COLO829 (cell line): ENCODE data around the gene KRT80.

Source experiments
- DNase-seq: peaks from one replicate; pipeline ENCODE4 v3.0.0; 2012; ENCODE audit warnings: low spot score

Gene KRT80

GRCh38 chr12:52152905-52153317, 38.9 kb downstream of the KRT80 start:
- DNase-seq: no peak

- DNase-seq: peak; percentile 35
Measured at GRCh38 chr12:52151837-52152783, 39.7 kb downstream of the KRT80 start.

- DNase-seq: no peak
Measured at GRCh38 chr12:52151153-52151836, 40.5 kb downstream of the KRT80 start.

DNA sequence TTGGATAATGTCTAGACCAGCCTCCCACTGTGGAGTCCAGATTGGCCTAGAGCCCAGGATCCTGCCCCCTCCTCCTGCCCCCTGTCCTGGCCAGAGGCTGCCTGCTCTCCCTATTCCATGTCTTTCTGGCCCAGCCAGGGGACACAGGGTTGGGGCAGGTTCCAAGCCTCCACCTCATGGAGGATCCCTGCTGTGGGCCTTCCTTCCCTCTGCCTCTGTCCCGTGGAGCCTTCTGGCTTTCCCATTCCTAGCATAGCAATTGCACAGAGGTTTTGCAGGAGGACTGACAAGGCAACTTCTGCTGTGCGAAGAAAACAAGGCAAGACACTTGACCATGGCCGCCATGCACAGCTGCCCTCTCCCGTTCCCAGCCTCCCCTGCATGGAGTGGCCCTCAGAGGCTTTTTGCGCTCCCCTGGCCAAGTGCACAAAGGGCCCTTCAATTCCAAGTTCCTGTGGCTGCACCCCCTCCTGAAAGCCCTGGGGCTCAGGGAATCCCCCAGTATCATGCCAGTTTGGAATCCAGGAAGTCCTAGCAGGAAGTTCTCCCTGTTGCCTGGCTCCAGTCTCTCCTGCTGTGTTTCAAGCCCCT, 42.1 kb downstream of the KRT80 start:
- DNase-seq: no peak

- no peak for DNase-seq
Measured at GRCh38 chr12:52149182-52149641, 42.6 kb downstream of the KRT80 start.

DNA sequence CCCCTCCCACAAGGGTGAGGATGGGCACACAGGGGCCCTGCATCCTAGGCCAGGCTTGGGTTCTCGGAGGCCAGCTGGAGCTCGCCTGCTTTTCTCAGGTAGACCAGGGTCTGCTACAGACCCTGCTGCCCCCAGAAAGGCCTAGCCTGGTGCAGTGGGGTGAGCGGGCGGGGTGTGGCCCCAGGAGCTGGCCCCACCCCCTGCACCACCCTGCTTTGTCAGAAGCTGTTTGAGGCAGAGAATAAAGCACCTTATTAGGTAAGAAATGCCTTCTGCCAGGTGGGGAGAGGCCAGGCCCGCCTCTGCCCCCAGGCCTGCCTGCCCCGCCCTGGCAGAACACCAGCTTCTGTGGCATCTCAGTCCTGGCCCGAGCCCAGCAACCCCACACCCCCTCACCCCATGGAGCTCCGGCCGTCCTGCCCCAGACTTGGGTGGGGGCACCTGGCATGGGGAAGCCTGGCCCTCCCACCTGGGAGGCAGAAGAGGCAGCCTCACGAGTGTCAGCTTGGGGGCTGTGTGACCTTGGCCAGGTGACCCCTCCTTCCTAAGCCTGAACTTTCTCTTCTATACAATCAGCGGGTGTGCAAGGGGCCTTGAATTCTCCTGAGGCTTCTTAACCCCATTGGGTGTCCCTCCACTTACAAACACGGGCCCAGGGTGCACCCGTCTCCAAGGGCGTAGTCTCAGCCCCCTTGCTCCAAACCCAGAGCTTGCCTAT, 43.2 kb downstream of the KRT80 start:
- DNase-seq: no peak

DNA sequence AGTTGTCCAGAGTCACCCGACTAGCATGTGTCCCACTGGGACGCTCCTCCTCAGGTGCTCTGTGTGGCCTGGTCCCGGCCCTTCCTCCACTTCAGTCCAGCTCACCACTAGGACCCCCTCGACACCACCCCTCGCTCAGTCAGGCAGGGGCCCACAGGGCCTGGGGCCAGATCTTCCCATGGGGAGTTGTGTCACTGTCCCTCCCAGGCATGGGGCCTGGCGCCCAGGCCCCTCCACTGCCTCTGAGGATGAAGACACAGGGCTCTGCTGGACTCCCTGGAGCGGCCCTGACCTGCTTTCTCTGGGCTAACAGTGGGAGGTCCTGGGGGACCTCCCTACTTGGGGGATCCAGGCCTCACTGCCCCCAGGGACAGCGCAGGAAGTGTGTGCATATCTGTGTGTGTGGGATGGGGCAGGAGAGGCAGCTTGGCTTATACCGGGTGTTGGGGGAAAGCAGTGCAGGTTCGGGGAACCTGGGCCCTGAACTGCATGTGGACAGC, 43.8 kb downstream of the KRT80 start:
- no peak for DNase-seq

GRCh38 chr12:52147367-52147963, 44.3 kb downstream of the KRT80 start:
- peak; percentile 87 for DNase-seq

- DNase-seq: no peak
Measured at GRCh38 chr12:52146822-52147366, 44.9 kb downstream of the KRT80 start.

DNA sequence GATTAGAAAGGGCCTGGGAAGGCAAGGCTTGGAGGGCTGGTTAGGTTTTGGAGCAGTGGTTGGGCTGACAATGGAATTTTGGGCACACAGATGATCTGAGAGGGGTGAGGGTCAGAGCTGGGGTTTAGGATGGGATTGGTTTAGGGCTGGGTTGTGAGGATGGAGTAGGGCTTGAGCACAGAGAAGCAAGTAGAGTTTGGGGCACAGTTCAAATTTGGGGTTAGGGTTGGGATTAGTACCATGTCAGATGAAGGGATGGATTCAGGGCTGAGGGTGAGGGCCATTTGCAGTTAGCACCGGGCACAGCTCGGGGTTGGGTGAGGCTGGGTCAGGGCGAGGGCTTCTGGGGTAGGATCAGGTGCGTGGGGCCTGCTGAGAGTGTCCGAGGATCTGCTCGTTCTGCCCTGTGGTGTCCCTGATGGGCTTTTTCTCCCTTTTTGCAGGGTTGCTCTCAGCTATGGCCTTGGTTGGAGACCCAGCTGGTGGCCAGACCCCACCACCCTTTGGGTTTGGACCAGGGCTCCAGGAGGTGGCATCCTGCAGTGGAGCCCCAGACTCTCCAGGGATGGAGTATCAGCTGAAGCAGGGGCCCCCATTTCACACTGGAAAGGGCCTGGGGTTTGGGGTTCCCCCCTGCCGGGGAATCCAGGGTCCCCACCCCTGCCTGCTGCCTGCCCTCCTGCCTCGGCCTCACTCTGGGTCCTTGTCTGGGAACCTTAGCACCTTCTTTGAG, 45.6 kb downstream of the KRT80 start:
- no peak for DNase-seq

- no peak for DNase-seq
Measured at GRCh38 chr12:52145228-52146088, 46.4 kb downstream of the KRT80 start.

DNA sequence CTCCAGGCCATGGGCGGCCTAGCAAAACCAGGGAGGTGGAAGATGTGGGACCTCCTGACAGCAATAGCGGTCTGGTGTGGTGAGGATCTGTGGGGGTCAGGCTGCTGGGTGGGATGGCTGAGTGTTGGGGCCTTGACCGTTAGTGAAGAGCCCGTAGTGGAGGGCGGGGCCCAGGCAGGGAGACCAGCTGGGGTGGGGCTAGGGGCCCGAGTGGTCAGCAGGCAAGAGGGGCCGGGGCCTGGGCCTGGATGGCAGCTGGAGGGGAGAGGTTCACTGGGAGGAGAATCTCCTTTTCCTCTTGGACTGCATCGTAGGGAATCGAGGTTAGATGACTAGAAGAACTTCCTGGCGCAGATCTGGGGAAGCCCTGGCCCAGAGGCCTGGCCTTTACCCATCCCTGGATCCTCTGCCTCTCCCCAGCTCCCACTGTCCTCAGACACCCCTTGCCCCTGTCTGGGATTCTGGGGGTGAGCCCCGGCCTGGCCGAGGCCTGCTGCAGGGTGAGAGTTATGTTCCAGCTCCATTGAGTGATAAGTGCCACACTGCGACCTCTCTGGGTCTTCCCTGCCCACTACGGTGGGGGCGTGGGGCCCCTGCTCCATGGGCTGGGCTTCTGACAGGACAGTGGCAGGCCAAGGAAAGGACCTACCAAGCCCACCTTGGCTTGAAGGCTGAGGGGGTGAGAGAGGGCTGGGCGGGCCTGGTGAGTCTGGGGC, 47.1 kb downstream of the KRT80 start:
- DNase-seq: no peak

- peak; percentile 29 for DNase-seq
Measured at GRCh38 chr12:52142431-52142830, 49.4 kb downstream of the KRT80 start.

DNA sequence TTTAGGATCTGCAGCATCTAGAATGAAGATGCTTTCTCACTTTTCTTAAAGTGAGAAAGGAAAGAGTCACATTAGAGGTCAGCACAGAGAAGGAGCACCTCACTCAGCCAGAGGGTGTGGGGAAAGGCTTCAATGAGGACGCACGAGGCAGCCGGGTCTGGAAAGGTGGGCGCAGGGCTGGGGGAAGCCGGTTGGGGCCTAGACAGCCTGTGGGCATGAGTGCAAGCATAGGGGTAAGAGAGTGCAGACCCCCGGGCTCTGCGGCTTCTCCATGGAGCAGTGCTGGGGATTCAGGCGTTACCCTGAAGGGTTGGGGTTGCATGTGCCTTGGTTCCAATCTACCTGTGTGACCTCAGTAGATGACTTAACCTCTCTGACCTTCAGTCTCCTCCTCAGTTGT, 49.9 kb downstream of the KRT80 start:
- no peak for DNase-seq

DNA sequence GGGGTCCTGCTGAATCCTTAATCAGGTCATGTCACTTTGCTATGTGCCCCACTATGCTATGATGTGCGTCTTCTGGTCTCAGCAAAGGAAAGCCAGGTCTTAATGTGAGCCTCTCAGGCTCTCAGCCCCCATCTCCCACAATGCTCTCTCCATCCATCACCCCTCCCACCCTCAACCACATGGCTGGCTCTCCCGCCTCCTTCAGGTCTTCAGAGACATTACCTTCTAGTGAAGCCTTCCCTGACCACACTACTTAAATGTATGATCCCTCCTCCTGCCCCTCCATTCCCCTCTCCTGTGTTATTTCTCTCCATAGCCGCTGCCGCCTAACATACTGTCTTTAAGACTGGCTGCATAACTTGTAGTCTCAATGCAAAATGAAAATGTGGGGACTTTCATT, 50.5 kb downstream of the KRT80 start:
- no peak for DNase-seq

DNA sequence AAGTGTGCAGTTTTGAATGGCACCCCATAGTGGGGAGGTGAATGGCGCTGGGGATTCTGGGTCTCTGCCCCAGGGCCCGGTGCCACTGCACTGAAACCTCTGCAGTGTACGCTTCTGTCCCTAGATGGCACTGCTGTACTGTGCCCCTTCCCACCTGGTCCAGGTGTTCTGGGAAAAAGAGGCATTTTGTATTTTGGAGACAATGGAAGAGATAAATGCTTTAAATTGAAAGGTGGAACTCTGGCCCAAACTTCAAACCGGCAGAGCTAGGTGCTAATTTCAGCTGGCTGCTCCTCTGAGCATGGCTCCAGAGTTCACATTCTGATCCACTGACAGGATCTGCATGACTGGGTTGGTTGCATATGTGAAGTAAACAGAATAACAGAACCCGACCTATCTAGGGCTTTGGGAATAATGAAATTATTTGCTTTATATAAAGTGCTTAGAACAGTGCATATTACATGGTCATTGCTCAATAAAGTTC, 52.2 kb downstream of the KRT80 start:
- DNase-seq: peak; percentile 64

DNA sequence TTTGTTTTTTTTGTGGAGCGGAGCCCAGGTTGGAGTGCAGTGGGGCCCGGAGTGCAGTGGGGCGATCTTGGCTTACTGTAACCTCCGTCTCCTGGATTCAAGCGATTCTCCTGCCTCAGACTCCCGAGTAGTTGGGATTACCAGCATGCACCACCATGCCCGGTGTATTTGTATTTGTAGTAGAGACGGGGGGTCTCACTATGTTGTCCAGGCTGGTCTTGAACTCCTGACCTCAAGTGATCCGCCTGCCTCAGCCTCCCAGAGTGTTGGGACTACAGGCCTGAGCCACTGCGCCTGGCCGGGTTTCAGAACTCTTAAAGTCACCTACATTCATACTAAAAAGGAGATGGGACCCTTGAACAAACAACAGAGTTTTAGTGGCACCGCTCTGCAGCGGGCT, 52.7 kb downstream of the KRT80 start:
- no peak for DNase-seq

DNA sequence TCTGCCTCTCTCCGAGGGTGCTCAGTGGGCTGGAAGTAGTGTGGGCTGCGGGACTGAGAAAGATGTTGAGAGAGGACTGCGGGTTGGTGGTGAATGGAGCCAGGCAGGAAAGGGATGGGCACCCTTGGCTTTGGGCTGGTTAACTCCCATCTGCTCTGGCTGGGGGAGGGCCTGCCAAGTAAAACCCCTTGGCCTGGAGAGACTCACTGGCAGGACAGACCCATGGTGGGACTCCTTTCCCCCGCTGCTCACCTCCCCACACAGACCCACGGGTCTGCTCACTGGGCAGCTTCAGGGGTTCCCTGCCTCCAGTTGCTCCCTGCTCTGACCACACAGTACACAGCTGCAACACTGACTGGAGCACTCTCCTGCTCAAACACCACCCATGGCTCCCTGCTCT, 54.1 kb downstream of the KRT80 start:
- no peak for DNase-seq

DNA sequence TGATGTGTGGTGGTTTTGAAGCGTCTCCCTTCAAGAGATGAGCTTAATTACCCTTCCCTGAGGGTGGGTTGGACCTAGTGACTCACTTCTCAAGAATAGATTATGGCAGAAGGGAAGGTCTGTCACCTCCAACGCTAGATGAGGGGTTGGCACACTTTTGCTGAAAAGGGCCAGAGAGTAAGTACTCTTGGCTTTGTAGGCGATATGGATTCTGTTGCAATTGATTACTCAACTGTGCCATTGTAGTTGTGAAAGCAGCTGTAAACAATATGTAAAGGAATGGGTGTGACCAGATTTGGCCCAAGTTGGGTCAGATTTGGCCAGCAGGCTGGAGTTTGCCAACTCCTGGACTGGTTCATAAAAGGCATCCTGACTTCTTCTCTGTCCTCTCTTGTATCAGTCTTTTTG, 59.1 kb downstream of the KRT80 start:
- no peak for DNase-seq
